Common myeloid progenitor, CD34-positive (primary cell): ENCODE results near the gene APOA4. TPM values are rescaled to one million over a fixed set of nuclear protein-coding genes. Genes with fewer than 3 reads are reported as not detected.
A peak's percentile ranks its signal among the peaks of the same experiment; 100 is the strongest.

Experiments used
- CTCF ChIA-PET: fragments of 350-600 bp; sonication (Branson Sonifier 250); formaldehyde crosslinking; loops from one replicate; lab custom pipeline; 2021; ENCODE audit warnings: antibody characterized with exemption; lab: Charles Lee
- POLR2A ChIA-PET: fragments of 350-600 bp; sonication (Branson Sonifier 250); formaldehyde crosslinking; loops from one replicate; lab custom pipeline; 2021; ENCODE audit warnings: antibody characterized with exemption; lab: Charles Lee
- DNase-seq, 3 donors: peaks; one replicate each; pipeline versions ENCODE4 v3.0.0 to v3.0.0-alpha.2; 2013
- H3K27ac ChIP-seq, 2 experiments: 1 replicate in 1 of 2; 2 replicates in 1 of 2; pipeline ENCODE4 v1.7.0; 2013; ENCODE audit warnings: inconsistent platforms in 2 of 2, low read length in 2 of 2, mild to moderate bottlenecking in 2 of 2, low read depth in 1 of 2, moderate library complexity in 1 of 2; ENCODE audit not compliant: severe bottlenecking in 2 of 2, insufficient read depth in 1 of 2, poor library complexity in 1 of 2
- H3K27me3 ChIP-seq, 5 experiments: replicated peaks in 2 of 5; 1 replicate in 3 of 5; 2 replicates in 2 of 5; pipeline versions ENCODE4 v1.6.1 to v1.7.0; 2013; ENCODE audit warnings: low read length in 4 of 5, mild to moderate bottlenecking in 2 of 5, moderate library complexity in 2 of 5, inconsistent platforms in 1 of 5; ENCODE audit not compliant: insufficient read depth in 5 of 5, control insufficient read depth in 4 of 5
- H3K36me3 ChIP-seq, 4 experiments: 1 replicate in 2 of 4; 2 replicates in 2 of 4; pipeline versions ENCODE4 v1.6.1 to v1.7.0; 2013; ENCODE audit warnings: low read length in 3 of 4, control low read depth in 1 of 4, mild to moderate bottlenecking in 1 of 4; ENCODE audit not compliant: control insufficient read depth in 4 of 4, insufficient read depth in 4 of 4
- H3K4me1 ChIP-seq, 4 experiments: 1 replicate in 3 of 4; 2 replicates in 1 of 4; pipeline versions ENCODE4 v1.6.1 to v1.7.1; 2013; ENCODE audit warnings: low read length in 3 of 4, mild to moderate bottlenecking in 3 of 4, control low read depth in 1 of 4, inconsistent platforms in 1 of 4, moderate library complexity in 1 of 4; ENCODE audit not compliant: control insufficient read depth in 4 of 4, insufficient read depth in 4 of 4; ENCODE audit errors: control extremely low read depth in 1 of 4
- H3K4me3 ChIP-seq, 7 experiments: 1 replicate in 4 of 7; 2 replicates in 3 of 7; pipeline versions ENCODE4 v1.5.1 to v1.7.0; 2013; ENCODE audit warnings: mild to moderate bottlenecking in 7 of 7, low read length in 6 of 7, moderate library complexity in 6 of 7, inconsistent platforms in 2 of 7, low read depth in 2 of 7, control low read depth in 1 of 7; ENCODE audit not compliant: insufficient read depth in 4 of 7, control insufficient read depth in 1 of 7; ENCODE audit errors: extremely low read depth in 1 of 7
- H3K9me3 ChIP-seq, 5 experiments: 1 replicate in 4 of 5; 2 replicates in 1 of 5; pipeline versions ENCODE4 v1.6.1 to v1.7.1; 2013; ENCODE audit warnings: low read length in 4 of 5, mild to moderate bottlenecking in 2 of 5, inconsistent platforms in 1 of 5, low read depth in 1 of 5, moderate library complexity in 1 of 5; ENCODE audit not compliant: control insufficient read depth in 4 of 5, insufficient read depth in 2 of 5; ENCODE audit errors: control extremely low read depth in 1 of 5
- WGBS: methylation state at CpG from one replicate; pipeline ENCODE4 v1.1.5; 2013; ENCODE audit not compliant: insufficient coverage; 5-methylcytosine and 5-hydroxymethylcytosine counted together
- polyA plus RNA-seq: library from polyadenylated mRNA; unstranded; fragments of 120-200 nt; gene quantifications from one replicate; pipeline ENCODE4 v1.2.1, GENCODE V29; 2013

The APOA4 gene
- not detected for polyA plus RNA-seq

GRCh38 chr11:116823031-116823843 lies at the start of gene APOA4:
TSS of gene APOA4 (minus strand) at chr11:116823304. CDS start at chr11:116823191, 113 bp downstream.
- POLR2A ChIA-PET, result no interaction called here
- Histone ChIP-seq H3K9me3 (no peaks in the 10 kb centered on the region), H3K27ac (no peak within 1 kb of the TSS), H3K4me1 (no peaks in the 10 kb centered on the region), H3K4me3 (no peak within 1 kb of the TSS), H3K36me3 (no peaks in the 10 kb centered on the region), H3K27me3 (no peaks in the 10 kb centered on the region)
- CTCF ChIA-PET, result interaction anchor here (0.8 to 1.7 kb wide), 5 partner anchors 11 to 32 kb away, joined by 3 to 6 read pairs (median 5); no protein-coding TSS in a partner anchor
- no peak for DNase-seq
- 91% methylated on average over 11 of the region's 16 CpGs for WGBS

GRCh38 chr11:116871248-116871647 lies 48.1 kb upstream of the APOA4 start:
- Histone ChIP-seq H3K4me3 (no peak overlapping the region), H3K9me3 (no peaks in the 10 kb centered on the region), H3K4me1 (peaks cover 14 to 42% (median 34%) of the 10 kb centered on the region in 4 experiments), H3K36me3 (peaks cover 46 to 82% (median 69%) of the 10 kb centered on the region in 4 experiments), H3K27ac (peak overlapping the region; percentile 53 to 61), H3K27me3 (no peaks in the 10 kb centered on the region)
- DNase-seq, result peak in 2 of 3 donors; percentile 42 to 58
- WGBS, result 60% methylated on average over 2 of the region's 3 CpGs
- POLR2A ChIA-PET, result interaction anchor here (0.5 to 0.6 kb wide), 2 partner anchors 299 to 312 kb away, joined by 3 to 5 read pairs; no protein-coding TSS in a partner anchor
- CTCF ChIA-PET, result interaction anchor here (1.7 to 3.1 kb wide), 4 partner anchors 35 to 235 kb away, joined by 8 to 14 read pairs (median 12); partner anchors contain the start of gene APOA5

- peak overlapping the region; percentile 53 to 61 for H3K27ac ChIP-seq
- no peaks in the 10 kb centered on the region for H3K27me3 ChIP-seq
- ChIA-PET CTCF (interaction anchor here (1.0 to 3.1 kb wide), 9 partner anchors 9 to 309 kb away, joined by 3 to 14 read pairs (median 8); partner anchors contain the start of genes APOA5 and SIDT2), POLR2A (interaction anchor here (0.6 to 1.6 kb wide), 2 partner anchors 17 to 719 kb away, joined by 3 to 6 read pairs; no protein-coding TSS in a partner anchor)
- WGBS, result 9% methylated on average over 3 of the region's 3 CpGs
- H3K4me1 ChIP-seq, result peaks cover 14 to 37% (median 33%) of the 10 kb centered on the region in 4 experiments
- peaks cover 44 to 82% (median 70%) of the 10 kb centered on the region in 4 experiments for H3K36me3 ChIP-seq
- peak; percentile 57 to 97 (median 96) for DNase-seq
- H3K4me3 ChIP-seq, result no peak overlapping the region
- H3K9me3 ChIP-seq, result no peaks in the 10 kb centered on the region
Measured at GRCh38 chr11:116870054-116870453, 47.0 kb upstream of the APOA4 start.

GRCh38 chr11:116869610-116870009 lies 46.5 kb upstream of the APOA4 start:
- WGBS, result 100% methylated on average over 3 of the region's 4 CpGs
- CTCF ChIA-PET, result interaction anchor here (0.8 to 3.1 kb wide), 9 partner anchors 11 to 310 kb away, joined by 3 to 14 read pairs (median 4); partner anchors contain the start of genes APOA5 and SIDT2

GRCh38 chr11:116868066-116868465 lies 45.0 kb upstream of the APOA4 start:
- H3K4me1 ChIP-seq, result peaks cover 14 to 37% (median 33%) of the 10 kb centered on the region in 4 experiments
- ChIA-PET POLR2A (no interaction called here), CTCF (interaction anchor here (0.7 to 1.6 kb wide), 5 partner anchors 9 to 81 kb away, joined by 3 to 4 read pairs (median 3); partner anchors contain the start of gene ZPR1)
- no peak overlapping the region for H3K4me3 ChIP-seq
- no CpG with 5 or more reads among the region's 3 CpGs for WGBS
- H3K36me3 ChIP-seq, result peaks cover 37 to 81% (median 70%) of the 10 kb centered on the region in 4 experiments
- no peak for DNase-seq
- H3K9me3 ChIP-seq, result no peaks in the 10 kb centered on the region
- H3K27ac ChIP-seq, result no peak overlapping the region
- H3K27me3 ChIP-seq, result no peaks in the 10 kb centered on the region

More at GRCh38 chr11:116869610-116870009, 46.5 kb upstream of the APOA4 start:
- Histone ChIP-seq H3K27me3 (no peaks in the 10 kb centered on the region), H3K36me3 (peaks cover 42 to 82% (median 71%) of the 10 kb centered on the region in 4 experiments), H3K27ac (peak overlapping the region; percentile 53 to 61), H3K4me3 (peak overlapping the region in 1 of 7 experiments; percentile 11), H3K4me1 (peaks cover 14 to 37% (median 33%) of the 10 kb centered on the region in 4 experiments), H3K9me3 (no peaks in the 10 kb centered on the region)
- no peak for DNase-seq
- POLR2A ChIA-PET, result interaction anchor here (1.6 kb wide), 1 partner anchor 16 kb away, joined by 6 read pairs; no protein-coding TSS in a partner anchor

GRCh38 chr11:116867619-116868018 lies 44.5 kb upstream of the APOA4 start:
- Histone ChIP-seq H3K9me3 (no peaks in the 10 kb centered on the region), H3K36me3 (peaks cover 33 to 81% (median 68%) of the 10 kb centered on the region in 4 experiments), H3K27me3 (no peaks in the 10 kb centered on the region), H3K4me1 (peaks cover 14 to 37% (median 33%) of the 10 kb centered on the region in 4 experiments), H3K27ac (no peak overlapping the region), H3K4me3 (no peak overlapping the region)
- no peak for DNase-seq
- WGBS, result 100% methylated on average over 6 of the region's 11 CpGs
- ChIA-PET CTCF (interaction anchor here (0.7 to 2.1 kb wide), 7 partner anchors 9 to 80 kb away, joined by 3 to 7 read pairs (median 3); partner anchors contain the start of gene ZPR1), POLR2A (no interaction called here)
